GM12878 (cell line): Measurements from ENCODE around the gene MRTFB. TPM values are rescaled to one million over a fixed set of nuclear protein-coding genes. Genes with fewer than 3 reads are reported as not detected.

Source experiments
- ATAC-seq: fragments of 200-7000 bp; cut with Tn5 transposase; 3 replicates; pipeline ENCODE4 v1.9.1; 2020; ENCODE audit warnings: mild to moderate bottlenecking, moderate library complexity
- BruUV-seq: library from RNA; stranded (reverse); fragments of 400-500 nt; replicated peaks from 2 replicates; lab custom pipeline; 2021; lab: Mats Ljungman, UMichigan
- CTCF ChIA-PET: fragments of 300-600 bp; sonication (Branson Sonifier 250); formaldehyde crosslinking; extraction: SDS; loops from one replicate; lab custom pipeline; 2021; ENCODE audit warnings: inconsistent platforms; lab: Yijun Ruan, JAX
- POLR2A ChIA-PET: fragments of 350-600 bp; formaldehyde crosslinking; extraction: SDS; loops from one replicate; lab custom pipeline; 2021; ENCODE audit warnings: inconsistent platforms; lab: Charles Lee
- RAD21 ChIA-PET: fragments of 300-600 bp; sonication (Branson Sonifier 250); formaldehyde crosslinking; loops from one replicate; lab custom pipeline; 2023; ENCODE audit warnings: antibody characterized with exemption; ENCODE audit not compliant: unreplicated experiment; lab: Charles Lee
- SMC1A ChIA-PET: fragments of 300-600 bp; sonication (Branson Sonifier 250); formaldehyde crosslinking; loops from one replicate; lab custom pipeline; 2023; ENCODE audit not compliant: unreplicated experiment, uncharacterized antibody; lab: Charles Lee
- DNase-seq: peaks from one replicate; pipeline ENCODE4 v3.0.0-alpha.2; 2011; ENCODE audit warnings: low read depth, low spot score
- FAIRE-seq: peaks from 3 replicates; lab custom pipeline; 2011; peaks lifted over from hg19 to GRCh38; lab: Jason Lieb, UNC
- H2AFZ ChIP-seq: 2 replicates; pipeline ENCODE4 v1.6.0; 2011; ENCODE audit warnings: low read depth, low read length, control low read depth; ENCODE audit not compliant: control insufficient read depth
- H3K27ac ChIP-seq: 2 replicates; pipeline ENCODE4 v1.5.1; 2011; ENCODE audit warnings: control low read depth; ENCODE audit not compliant: control insufficient read depth, insufficient read depth
- H3K27me3 ChIP-seq, 2 experiments: replicated peaks in 1 of 2; 2 replicates each; pipeline versions ENCODE4 v1.6.0 to v1.6.1; 2011; ENCODE audit warnings: low read length in 1 of 2; ENCODE audit not compliant: control insufficient read depth in 2 of 2, insufficient read depth in 2 of 2
- H3K36me3 ChIP-seq, 2 experiments: 2 replicates each; pipeline ENCODE4 v1.5.1; 2011; ENCODE audit warnings: low read length in 1 of 2; ENCODE audit not compliant: control insufficient read depth in 2 of 2, insufficient read depth in 2 of 2
- H3K4me1 ChIP-seq: 2 replicates; pipeline ENCODE4 v1.6.1; 2011; ENCODE audit warnings: mild to moderate bottlenecking, low read length, moderate library complexity, mixed read lengths; ENCODE audit not compliant: control insufficient read depth, insufficient read depth
- H3K4me2 ChIP-seq: 2 replicates; pipeline ENCODE4 v1.6.0; 2011; ENCODE audit warnings: control low read depth; ENCODE audit not compliant: control insufficient read depth, insufficient read depth
- H3K4me3 ChIP-seq: fragments of 200-600 bp; sonication (generic); 2 replicates; pipeline ENCODE4 v1.5.1; 2016
- H3K79me2 ChIP-seq: 2 replicates; pipeline ENCODE4 v1.6.0; 2011; ENCODE audit warnings: low read length; ENCODE audit not compliant: control insufficient read depth, insufficient read depth
- H3K9ac ChIP-seq: 2 replicates; pipeline ENCODE4 v1.8.0; 2011; ENCODE audit warnings: low read length, control low read depth, mixed read lengths; ENCODE audit not compliant: control insufficient read depth, insufficient read depth
- H3K9me3 ChIP-seq: replicated peaks from 3 replicates; pipeline ENCODE4 v1.5.1; 2011; ENCODE audit warnings: mild to moderate bottlenecking, low read length; ENCODE audit not compliant: control insufficient read depth, insufficient read depth
- H4K20me1 ChIP-seq: 2 replicates; pipeline ENCODE4 v1.6.0; 2011; ENCODE audit not compliant: control insufficient read depth, insufficient read depth
- BRCA1 ChIP-seq: IDR thresholded peaks from 2 replicates; pipeline ENCODE4 v1.6.1; 2011; ENCODE audit warnings: low read depth, low read length, improper control_type of control experiment
- CBX5 ChIP-seq: sonication (generic); IDR thresholded peaks from 2 replicates; pipeline ENCODE4 v1.6.1; 2016; ENCODE audit warnings: low read depth, moderate library complexity, mild to moderate bottlenecking, inconsistent platforms
- EGR1 ChIP-seq, 2 experiments: IDR thresholded peaks; 1 replicate in 1 of 2; 2 replicates in 1 of 2; pipeline ENCODE4 v1.6.1; 2011 to 2012; ENCODE audit warnings: low read depth in 2 of 2, low read length in 2 of 2, borderline replicate concordance in 1 of 2, mild to moderate bottlenecking in 1 of 2, moderate library complexity in 1 of 2
- FOS ChIP-seq: IDR thresholded peaks from 3 replicates; pipeline ENCODE4 v1.6.1; 2011; ENCODE audit warnings: borderline replicate concordance; ENCODE audit not compliant: insufficient read length; ENCODE audit errors: extremely low read depth
- FOXM1 ChIP-seq: IDR thresholded peaks from 2 replicates; pipeline ENCODE4 v1.6.1; 2012; ENCODE audit warnings: low read depth, mild to moderate bottlenecking, inconsistent platforms, low read length, moderate library complexity
- PRDM15 ChIP-seq: fragments of 450-650 bp; formaldehyde crosslinking; IDR thresholded peaks from 2 replicates; pipeline ENCODE4 v1.4.0; 2020; ENCODE audit warnings: mild to moderate bottlenecking, moderate library complexity
- RAD21 ChIP-seq: IDR thresholded peaks from 2 replicates; pipeline ENCODE4 v1.6.1; 2011; ENCODE audit warnings: mild to moderate bottlenecking, low read depth, low read length, moderate library complexity; ENCODE audit not compliant: insufficient read depth
- RB1 ChIP-seq: fragments of 450-650 bp; formaldehyde crosslinking; IDR thresholded peaks from 2 replicates; pipeline ENCODE4 v1.6.1; 2017; ENCODE audit warnings: mild to moderate bottlenecking, borderline replicate concordance
- TAF1 ChIP-seq: IDR thresholded peaks from 2 replicates; pipeline ENCODE4 v1.6.1; 2011; ENCODE audit warnings: mild to moderate bottlenecking, low read depth, low read length, borderline replicate concordance
- USF2 ChIP-seq: IDR thresholded peaks from 2 replicates; pipeline ENCODE4 v1.6.1; 2011; ENCODE audit warnings: low read depth, low read length, improper control_type of control experiment, borderline replicate concordance
- WGBS: methylation state at CpG from one replicate; pipeline ENCODE4 v1.1.6; 2016; ENCODE audit warnings: low lambda C conversion rate; ENCODE audit not compliant: insufficient replicate concordance, insufficient coverage; ENCODE audit errors: missing lambda C conversion rate; 5-methylcytosine and 5-hydroxymethylcytosine counted together
- in situ Hi-C: fragments of 300-500 bp; cut with MboI; formaldehyde crosslinking; loops from 9 replicates; pipeline ENCODE4 v1.14.3; 2018; ENCODE audit warnings: mixed read lengths
- intact Hi-C: fragments of 100-400 bp; cut with micrococcal nuclease; formaldehyde crosslinking; loops from one replicate; pipeline ENCODE4 v1.14.2; 2022; ENCODE audit not compliant: unreplicated experiment
- polyA plus RNA-seq, 11 experiments: library from polyadenylated mRNA; depleted of rRNA in 4 of 11; unstranded in 6 of 11; stranded (reverse) in 5 of 11; fragments of >200 nt; fragmentation: Nextera tagmentation in 4 of 11; fragmentation: Illumina TruSeq in 1 of 11; extraction: Ambion mirVana in 4 of 11; extraction: Trizol in 1 of 11; gene quantifications; 1 replicate in 1 of 11; 2 replicates in 10 of 11; pipeline versions ENCODE4 v1.2.1 to v1.2.3, GENCODE V29; 2011 to 2016; ENCODE audit warnings: inconsistent platforms in 2 of 11, missing spikeins in 2 of 11, low read depth in 1 of 11
- total RNA-seq, 4 experiments: library from RNA; depleted of rRNA in 3 of 4; stranded (reverse); fragments of >200 nt in 3 of 4; fragmentation: Illumina TruSeq in 1 of 4; extraction: Trizol in 1 of 4; gene quantifications; 2 replicates each; pipeline versions ENCODE4 v1.2.1 to v1.2.3, GENCODE V29; 2013 to 2021
- TF ChIP-seq, protein P1 (sequence below): fragments of 450-650 bp; conservative IDR thresholded peaks from 2 replicates; pipeline ENCODE4 v1.6.1; 2017; ENCODE audit warnings: mild to moderate bottlenecking, moderate library complexity
- TF ChIP-seq, protein P2 (sequence below), 3 experiments: IDR thresholded peaks in 2 of 3; conservative IDR thresholded peaks in 1 of 3; 2 replicates each; pipeline ENCODE4 v1.5.1; 2011; ENCODE audit warnings: low read depth in 3 of 3, low read length in 3 of 3, mild to moderate bottlenecking in 3 of 3, control low read depth in 2 of 3, moderate library complexity in 2 of 3, inconsistent platforms in 1 of 3, mixed read lengths in 1 of 3; ENCODE audit not compliant: control insufficient read depth in 2 of 3, insufficient read depth in 1 of 3; ENCODE audit errors: extremely low read depth in 1 of 3

The MRTFB gene
- total and polyA plus RNA-seq, 10 of the 15 experiments (the other 5 are each of a cell fraction or from before 2014, with no cell fraction given) = 2.1 to 14.3 (median 8.0) TPM

DNA sequence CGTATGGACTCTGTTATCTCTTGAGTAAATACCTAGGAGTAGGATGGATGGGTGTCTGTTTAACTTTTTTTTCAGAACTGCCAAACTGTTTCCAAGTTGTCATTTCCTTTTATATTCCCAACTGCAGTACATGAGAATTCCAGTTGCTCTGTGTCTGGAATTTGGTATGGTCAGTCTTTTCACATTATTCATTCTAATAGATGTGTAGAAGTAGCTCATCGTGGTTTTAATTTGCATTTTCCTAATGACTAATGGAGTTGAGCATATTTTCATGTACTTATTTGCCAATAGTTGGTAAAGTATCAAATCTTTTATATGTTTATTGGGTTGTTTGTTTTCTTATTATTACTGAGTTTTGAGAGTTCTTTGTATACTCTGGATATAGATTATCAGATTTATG, 27.0 kb downstream of the MRTFB start:
- 69% methylated on average over 2 of the region's 2 CpGs for WGBS
- no peaks in the 10 kb centered on the region for H3K27me3 ChIP-seq
- H3K4me1 ChIP-seq = peaks cover 13% of the 10 kb centered on the region; the same call in 1 of the 2 replicates
- no peak overlapping the region for H3K4me2 ChIP-seq
- ChIA-PET POLR2A (no interaction called here), CTCF (interaction anchor here (1.2 kb wide), 1 partner anchor 13 kb away, joined by 3 read pairs; no protein-coding TSS in a partner anchor), SMC1A (interaction anchor here (0.9 to 2.0 kb wide), 2 partner anchors 11 to 23 kb away, joined by 3 to 10 read pairs; no protein-coding TSS in a partner anchor), RAD21 (interaction anchor here (0.6 kb wide), 1 partner anchor 288 kb away, joined by 3 read pairs; no protein-coding TSS in a partner anchor)
- no peak overlapping the region for H3K4me3 ChIP-seq
- no peak overlapping the region for H3K27ac ChIP-seq
- H3K9ac ChIP-seq = no peak overlapping the region
- FAIRE-seq = no peak
- peaks cover 2% of the 10 kb centered on the region; the same call in 1 of the 2 replicates for H3K79me2 ChIP-seq
- in situ Hi-C loops (no loop called here), intact Hi-C loops (no loop called here)
- no peak for DNase-seq
- ATAC-seq = no peak
- H3K36me3 ChIP-seq = no peaks in the 10 kb centered on the region; a peak in 1 of 4 replicates
- H3K9me3 ChIP-seq = no peaks in the 10 kb centered on the region; the same call in 2 of the 3 replicates
- no TSS peak for BruUV-seq
- H4K20me1 ChIP-seq = no peaks in the 10 kb centered on the region
- no peak overlapping the region for H2AFZ ChIP-seq
- TF ChIP-seq RAD21 (no peak), CBX5 (no peak), PRDM15 (CRISPR knock-in tag) (no peak), FOXM1 (no peak), USF2 (no peak), BRCA1 (no peak), FOS (no peak), RB1 (no peak), TAF1 (no peak), EGR1 (IDR thresholded peaks at IDR 0.05; ENCODE audit: borderline replicate concordance in 1 of 2, low read depth in 2 of 2, low read length in 2 of 2) (no peak)
- TF ChIP-seq, protein P1, sequence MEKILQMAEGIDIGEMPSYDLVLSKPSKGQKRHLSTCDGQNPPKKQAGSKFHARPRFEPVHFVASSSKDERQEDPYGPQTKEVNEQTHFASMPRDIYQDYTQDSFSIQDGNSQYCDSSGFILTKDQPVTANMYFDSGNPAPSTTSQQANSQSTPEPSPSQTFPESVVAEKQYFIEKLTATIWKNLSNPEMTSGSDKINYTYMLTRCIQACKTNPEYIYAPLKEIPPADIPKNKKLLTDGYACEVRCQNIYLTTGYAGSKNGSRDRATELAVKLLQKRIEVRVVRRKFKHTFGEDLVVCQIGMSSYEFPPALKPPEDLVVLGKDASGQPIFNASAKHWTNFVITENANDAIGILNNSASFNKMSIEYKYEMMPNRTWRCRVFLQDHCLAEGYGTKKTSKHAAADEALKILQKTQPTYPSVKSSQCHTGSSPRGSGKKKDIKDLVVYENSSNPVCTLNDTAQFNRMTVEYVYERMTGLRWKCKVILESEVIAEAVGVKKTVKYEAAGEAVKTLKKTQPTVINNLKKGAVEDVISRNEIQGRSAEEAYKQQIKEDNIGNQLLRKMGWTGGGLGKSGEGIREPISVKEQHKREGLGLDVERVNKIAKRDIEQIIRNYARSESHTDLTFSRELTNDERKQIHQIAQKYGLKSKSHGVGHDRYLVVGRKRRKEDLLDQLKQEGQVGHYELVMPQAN = no peak
- TF ChIP-seq, protein P2, sequence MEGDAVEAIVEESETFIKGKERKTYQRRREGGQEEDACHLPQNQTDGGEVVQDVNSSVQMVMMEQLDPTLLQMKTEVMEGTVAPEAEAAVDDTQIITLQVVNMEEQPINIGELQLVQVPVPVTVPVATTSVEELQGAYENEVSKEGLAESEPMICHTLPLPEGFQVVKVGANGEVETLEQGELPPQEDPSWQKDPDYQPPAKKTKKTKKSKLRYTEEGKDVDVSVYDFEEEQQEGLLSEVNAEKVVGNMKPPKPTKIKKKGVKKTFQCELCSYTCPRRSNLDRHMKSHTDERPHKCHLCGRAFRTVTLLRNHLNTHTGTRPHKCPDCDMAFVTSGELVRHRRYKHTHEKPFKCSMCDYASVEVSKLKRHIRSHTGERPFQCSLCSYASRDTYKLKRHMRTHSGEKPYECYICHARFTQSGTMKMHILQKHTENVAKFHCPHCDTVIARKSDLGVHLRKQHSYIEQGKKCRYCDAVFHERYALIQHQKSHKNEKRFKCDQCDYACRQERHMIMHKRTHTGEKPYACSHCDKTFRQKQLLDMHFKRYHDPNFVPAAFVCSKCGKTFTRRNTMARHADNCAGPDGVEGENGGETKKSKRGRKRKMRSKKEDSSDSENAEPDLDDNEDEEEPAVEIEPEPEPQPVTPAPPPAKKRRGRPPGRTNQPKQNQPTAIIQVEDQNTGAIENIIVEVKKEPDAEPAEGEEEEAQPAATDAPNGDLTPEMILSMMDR (IDR thresholded peaks at IDR 0.05 in 2 of 3, conservative IDR thresholded peaks at IDR 0.05 in 1 of 3; ENCODE audit: control insufficient read depth in 2 of 3, extremely low read depth in 1 of 3, insufficient read depth in 1 of 3, low read depth in 3 of 3, low read length in 3 of 3) = no peak
